Activated T-cell treated with anti-CD3 and anti-CD28 coated beads, Interleukin-2, amount 50 U/mL, for 4 hours (primary cell): ENCODE data around the gene PRORP. TPM values are rescaled to one million over a fixed set of nuclear protein-coding genes. Genes with fewer than 3 reads are reported as not detected.
A peak's percentile ranks its signal among the peaks of the same experiment; 100 is the strongest.
"Not testable (repeated sequence)": the region's sequence is repeated elsewhere in the genome, so short reads cannot be mapped to it uniquely, and the experiment has no call there.

ENCODE experiments used
- ATAC-seq, 2 donors: fragments of 200-7000 bp; cut with Tn5 transposase; one replicate each; pipeline ENCODE4 v1.10.0; 2021
- DNase-seq: peaks from one replicate; pipeline ENCODE4 v3.0.0-alpha.2; 2020
- H3K27me3 Mint-ChIP-seq: one replicate; pipeline ENCODE4 v1.8.0; 2021; ENCODE audit warnings: low read depth, mixed read lengths
- H3K36me3 Mint-ChIP-seq: one replicate; pipeline ENCODE4 v1.8.0; 2022; ENCODE audit warnings: mixed read lengths; ENCODE audit not compliant: insufficient read depth
- H3K4me1 Mint-ChIP-seq: one replicate; pipeline ENCODE4 v1.8.0; 2021; ENCODE audit warnings: low read depth, mixed read lengths
- H3K4me3 Mint-ChIP-seq: one replicate; pipeline ENCODE4 v1.8.0; 2021; ENCODE audit warnings: mild to moderate bottlenecking, moderate library complexity, mixed read lengths
- H3K9me3 Mint-ChIP-seq: one replicate; pipeline ENCODE4 v1.8.0; 2021; ENCODE audit warnings: mixed read lengths
- total RNA-seq, 3 donors: library from RNA; stranded (reverse); gene quantifications; one replicate each; pipeline ENCODE4 v1.2.1, GENCODE V29; 2021

PRORP gene
- total RNA-seq, 3 donors from 2014 or later, result 29.2 to 29.9 (median 29.5) TPM

DNA sequence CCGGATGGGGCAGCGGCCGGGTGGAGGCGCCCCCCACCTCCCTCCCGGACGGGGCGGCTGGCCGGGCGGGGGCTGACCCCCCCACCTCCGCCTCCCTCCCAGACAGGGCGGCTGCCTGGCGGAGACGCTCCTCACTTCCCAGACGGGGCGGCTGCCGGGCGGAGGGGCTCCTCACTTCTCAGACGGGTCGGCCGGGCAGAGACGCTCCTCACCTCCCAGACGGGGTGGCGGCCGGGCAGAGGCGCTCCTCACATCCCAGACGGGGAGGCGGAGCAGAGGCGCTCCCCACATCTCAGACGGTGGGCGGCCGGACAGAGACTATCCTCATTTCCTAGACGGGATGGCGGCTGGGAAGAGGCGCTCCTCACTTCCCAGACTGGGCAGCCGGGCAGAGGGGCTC, 30.2 kb downstream of the PRORP start:
- not testable (repeated sequence) for H3K9me3 Mint-ChIP-seq, DNase-seq, H3K27me3 Mint-ChIP-seq, ATAC-seq, H3K4me3 Mint-ChIP-seq
- peaks cover 16% of the 10 kb centered on the region for H3K36me3 Mint-ChIP-seq
- H3K4me1 Mint-ChIP-seq, result peaks cover 25% of the 10 kb centered on the region

DNA sequence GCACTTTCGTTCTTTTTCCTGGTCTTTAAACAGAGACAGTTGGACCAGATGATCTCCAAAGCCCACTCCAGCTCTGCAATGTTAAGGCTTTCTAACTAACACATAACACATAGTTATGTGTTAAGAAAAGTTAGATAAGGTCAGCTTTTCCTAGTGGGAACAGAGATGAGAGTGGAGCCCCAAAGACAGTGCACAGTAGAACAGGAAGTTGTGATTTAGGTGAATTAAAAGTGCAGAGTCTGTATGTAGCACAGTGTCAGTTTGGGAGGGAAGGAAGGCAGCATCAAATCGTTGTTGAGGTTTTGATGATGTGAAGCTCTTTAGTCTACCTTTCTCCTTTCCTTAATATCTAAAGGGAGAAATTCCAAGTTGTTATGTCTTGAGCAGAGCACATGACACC, 31.7 kb downstream of the PRORP start:
- Mint-ChIP-seq H3K4me3 (no peak overlapping the region), H3K4me1 (peaks cover 30% of the 10 kb centered on the region), H3K36me3 (peaks cover 19% of the 10 kb centered on the region), H3K27me3 (no peaks in the 10 kb centered on the region), H3K9me3 (no peaks in the 10 kb centered on the region)
- DNase-seq (no peak), ATAC-seq (no peak)

DNA sequence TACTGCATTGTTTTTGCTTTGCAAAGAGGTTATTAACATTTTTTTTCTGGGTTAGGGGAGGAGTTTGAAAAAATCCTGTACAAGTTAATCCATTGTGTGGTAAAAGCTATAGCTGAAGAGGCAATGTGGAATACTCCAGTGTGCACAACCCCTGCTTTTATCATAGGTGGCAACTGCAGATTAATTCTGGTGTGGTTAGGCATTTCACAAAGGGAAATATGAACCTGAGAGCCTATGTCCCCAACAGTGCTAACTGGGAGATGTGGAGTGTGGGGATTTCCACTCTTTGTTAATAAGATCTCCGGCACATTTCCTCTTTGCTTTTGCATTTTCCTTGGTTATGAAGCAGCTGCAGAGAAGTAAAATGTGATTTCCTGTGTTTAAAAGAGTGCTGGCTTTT, 33.6 kb downstream of the PRORP start:
- Mint-ChIP-seq H3K4me3 (no peak overlapping the region), H3K4me1 (peaks cover 45% of the 10 kb centered on the region), H3K9me3 (no peaks in the 10 kb centered on the region), H3K27me3 (no peaks in the 10 kb centered on the region), H3K36me3 (peaks cover 24% of the 10 kb centered on the region)
- DNase-seq (no peak), ATAC-seq (no peak)

DNA sequence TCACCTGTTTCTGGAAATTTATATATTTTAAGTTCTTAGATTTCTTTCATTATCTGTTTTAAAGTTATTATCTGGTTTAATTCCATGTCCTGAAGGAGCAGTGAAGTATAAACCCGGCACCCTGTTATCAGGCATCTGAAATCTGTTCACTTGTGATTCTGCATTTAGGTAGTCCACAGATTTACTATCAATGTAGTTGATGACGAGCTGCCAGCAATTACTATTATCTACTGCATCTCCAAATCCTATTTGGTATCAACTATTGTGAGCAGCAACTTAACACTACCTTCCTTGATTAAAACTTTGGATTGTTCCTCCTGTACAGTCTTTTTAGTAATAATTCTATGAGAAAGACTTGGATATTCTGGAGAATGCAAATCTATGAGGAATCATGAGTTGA, 36.1 kb downstream of the PRORP start:
- Mint-ChIP-seq H3K4me1 (peaks cover 59% of the 10 kb centered on the region), H3K36me3 (peaks cover 24% of the 10 kb centered on the region), H3K9me3 (no peaks in the 10 kb centered on the region), H3K27me3 (no peaks in the 10 kb centered on the region), H3K4me3 (no peak overlapping the region)
- no peak for ATAC-seq
- no peak for DNase-seq

DNA sequence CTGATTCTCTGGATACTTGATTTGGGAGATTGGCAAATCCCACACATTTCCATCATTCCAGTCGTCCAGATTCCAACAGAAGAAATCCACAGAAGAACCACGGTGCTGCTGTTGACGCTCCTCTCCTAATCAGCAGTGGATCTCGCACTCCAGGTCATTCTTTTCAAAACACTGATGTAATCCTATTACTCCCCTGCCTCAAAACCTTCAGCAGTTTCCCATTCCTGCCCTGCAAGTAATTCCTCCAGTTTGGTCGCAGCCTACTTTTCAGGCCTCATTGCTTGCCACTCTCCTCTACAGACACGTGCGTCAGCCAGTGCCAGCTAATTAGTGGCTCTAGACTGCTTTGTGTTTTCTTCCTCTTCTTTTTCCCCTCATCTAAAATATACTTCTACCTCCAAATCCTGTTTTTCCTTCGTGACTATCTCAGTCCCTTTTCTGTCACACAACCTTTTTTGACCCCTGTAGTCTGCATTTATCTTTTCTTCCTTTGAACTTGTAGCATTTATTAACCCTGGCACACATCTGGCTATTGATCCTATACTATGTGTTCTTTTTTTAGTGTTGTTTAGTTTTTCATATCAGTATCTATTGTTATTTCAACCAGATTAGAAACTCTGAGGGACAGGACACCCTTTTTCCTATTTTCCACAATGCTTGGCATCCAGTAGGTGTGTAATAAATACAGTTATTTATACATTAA, 36.8 kb downstream of the PRORP start:
- ATAC-seq, result no peak
- Mint-ChIP-seq H3K27me3 (no peaks in the 10 kb centered on the region), H3K4me1 (peaks cover 57% of the 10 kb centered on the region), H3K36me3 (peaks cover 27% of the 10 kb centered on the region), H3K9me3 (no peaks in the 10 kb centered on the region), H3K4me3 (no peak overlapping the region)
- no peak for DNase-seq

DNA sequence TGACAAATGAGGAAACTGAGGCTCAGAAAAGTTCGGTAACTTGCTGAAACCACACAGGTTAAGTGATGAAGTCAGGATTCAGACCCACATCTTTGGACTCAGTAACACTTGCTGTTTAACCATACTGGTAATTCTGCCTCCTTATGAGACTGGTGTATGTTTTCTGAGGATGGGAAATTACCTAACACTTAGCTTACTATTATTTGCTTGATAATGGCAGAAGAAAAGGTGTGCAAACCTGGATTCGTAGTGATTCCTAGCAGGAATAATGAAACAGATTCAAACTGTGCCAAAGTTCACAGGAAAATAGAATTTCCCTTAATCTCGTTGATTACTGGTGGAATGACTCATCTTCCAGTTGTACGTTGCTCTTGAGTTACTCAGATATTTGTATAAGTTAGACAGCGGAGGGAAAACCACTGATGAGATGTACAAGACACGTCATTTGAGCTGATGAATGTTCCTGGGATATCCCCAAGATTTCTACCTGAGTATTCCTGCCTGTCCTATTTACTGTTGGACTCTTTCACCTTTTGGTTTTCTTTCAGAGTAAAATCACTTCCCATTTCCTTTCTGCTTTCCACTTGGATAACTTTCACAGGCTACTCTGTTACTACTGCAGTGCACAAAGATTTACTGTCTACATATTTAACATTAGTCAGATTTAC, 37.5 kb downstream of the PRORP start:
- no peak overlapping the region for H3K4me3 Mint-ChIP-seq

DNA sequence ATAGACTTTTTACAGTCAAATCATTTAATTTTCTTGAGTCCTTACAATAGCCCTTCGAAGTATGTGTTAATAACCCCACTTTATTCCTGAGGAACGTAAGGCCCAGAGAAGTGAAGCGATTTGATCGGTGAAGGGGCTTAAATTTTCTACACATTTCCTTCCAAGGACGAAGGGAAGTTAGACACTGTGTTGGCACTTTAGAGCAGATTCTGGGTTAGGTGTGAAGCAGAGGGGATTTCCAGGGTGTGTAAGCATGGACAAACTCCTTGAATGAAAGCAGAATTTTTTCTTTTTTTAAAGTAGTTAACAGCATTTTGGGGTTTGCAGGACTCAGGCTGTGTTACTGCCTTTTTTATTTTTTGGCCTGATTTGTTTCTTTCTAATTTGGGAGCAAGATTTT, 38.9 kb downstream of the PRORP start:
- ATAC-seq (peak; percentile 88), DNase-seq (peak; percentile 5)
- Mint-ChIP-seq H3K27me3 (no peaks in the 10 kb centered on the region), H3K4me1 (peaks cover 45% of the 10 kb centered on the region), H3K9me3 (no peaks in the 10 kb centered on the region), H3K4me3 (no peak overlapping the region), H3K36me3 (peaks cover 33% of the 10 kb centered on the region)

More for the DNA sequence above, 37.5 kb downstream of the PRORP start:
- H3K36me3 Mint-ChIP-seq, result peaks cover 30% of the 10 kb centered on the region
- H3K4me1 Mint-ChIP-seq, result peaks cover 52% of the 10 kb centered on the region
- DNase-seq, result no peak
- peak in 1 of 2 donors; percentile 77 for ATAC-seq
- no peaks in the 10 kb centered on the region for H3K9me3 Mint-ChIP-seq
- H3K27me3 Mint-ChIP-seq, result no peaks in the 10 kb centered on the region

DNA sequence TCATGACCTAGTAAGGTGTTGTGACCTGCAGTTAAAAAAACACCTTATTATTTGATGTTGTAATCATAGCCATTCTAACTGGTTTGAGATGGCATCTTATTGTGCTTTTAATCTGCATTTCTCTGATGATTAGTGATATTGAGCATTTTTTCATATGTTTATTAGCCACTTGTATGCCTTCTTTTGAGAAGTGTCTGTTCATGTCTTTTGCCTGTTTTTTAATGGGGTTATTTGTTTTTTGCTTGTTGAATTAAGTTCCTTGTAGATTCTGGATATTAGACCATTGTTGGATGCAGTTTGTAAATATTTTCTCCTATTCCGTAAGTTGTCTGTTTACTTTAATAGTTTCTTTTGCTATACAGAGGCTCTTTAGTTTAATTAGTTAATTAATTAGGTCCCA, 41.0 kb downstream of the PRORP start:
- no peaks in the 10 kb centered on the region for H3K27me3 Mint-ChIP-seq
- no peak overlapping the region for H3K4me3 Mint-ChIP-seq
- no peak for DNase-seq
- peaks cover 38% of the 10 kb centered on the region for H3K4me1 Mint-ChIP-seq
- ATAC-seq, result no peak
- peaks cover 42% of the 10 kb centered on the region for H3K36me3 Mint-ChIP-seq
- H3K9me3 Mint-ChIP-seq, result no peaks in the 10 kb centered on the region

DNA sequence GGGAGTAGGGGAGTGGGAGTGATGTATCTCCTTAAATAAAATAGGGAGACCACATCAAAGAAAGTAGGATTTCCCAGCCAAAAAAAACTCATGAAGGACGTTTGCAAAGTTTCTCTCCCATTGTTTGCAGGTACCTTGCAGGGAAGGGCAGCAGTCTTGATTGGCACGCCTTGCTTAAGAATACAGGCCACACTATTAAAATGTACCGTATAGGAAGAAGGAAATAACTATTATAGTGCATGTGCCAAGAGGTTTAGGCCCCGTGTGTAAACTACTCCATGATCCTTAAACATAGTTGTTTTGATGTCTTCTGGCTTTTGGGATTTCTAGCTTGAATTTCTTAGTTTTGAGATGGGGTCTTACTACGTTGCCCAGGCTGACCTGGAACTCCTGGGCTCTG, 42.5 kb downstream of the PRORP start:
- no peak for ATAC-seq
- no peak for DNase-seq
- H3K4me1 Mint-ChIP-seq, result peaks cover 29% of the 10 kb centered on the region
- no peak overlapping the region for H3K4me3 Mint-ChIP-seq
- H3K36me3 Mint-ChIP-seq, result peaks cover 42% of the 10 kb centered on the region
- H3K27me3 Mint-ChIP-seq, result no peaks in the 10 kb centered on the region
- peaks cover 7% of the 10 kb centered on the region for H3K9me3 Mint-ChIP-seq

DNA sequence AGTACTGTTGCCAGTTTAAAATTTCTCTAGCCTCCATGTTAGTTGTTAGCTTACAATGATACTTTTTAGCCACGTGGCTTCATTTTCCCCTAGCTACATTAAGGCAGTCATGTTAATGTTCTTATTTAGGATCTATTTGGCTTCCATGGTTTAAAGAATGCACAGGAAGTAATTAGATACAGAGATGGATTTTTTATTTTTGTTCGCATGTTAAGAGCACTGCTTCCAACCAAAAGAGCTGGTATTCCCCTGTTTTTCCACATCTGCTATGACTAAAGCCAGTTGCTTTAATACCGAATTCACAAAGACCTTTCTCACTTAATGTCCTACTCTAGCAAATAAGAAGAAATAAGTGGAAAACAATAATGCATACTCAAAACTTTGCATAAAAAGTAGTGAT, 45.1 kb downstream of the PRORP start:
- peaks cover 8% of the 10 kb centered on the region for H3K9me3 Mint-ChIP-seq
- ATAC-seq (no peak), DNase-seq (no peak)
- H3K36me3 Mint-ChIP-seq, result peaks cover 41% of the 10 kb centered on the region
- no peak overlapping the region for H3K4me3 Mint-ChIP-seq
- H3K4me1 Mint-ChIP-seq, result peaks cover 6% of the 10 kb centered on the region
- no peaks in the 10 kb centered on the region for H3K27me3 Mint-ChIP-seq

Other genes starting within 250 kb of the PRORP start
- 10 to 100 TPM; 70.8 to 79.5 (median 77.9) TPM for gene BAZ1A, start 247.2 kb upstream of the PRORP start, total RNA-seq
- gene SRP54, start 139.6 kb upstream of the PRORP start, total RNA-seq, result 10 to 100 TPM; 63.2 to 85.4 (median 74.5) TPM
- 10 to 100 TPM; 35.4 to 44.4 (median 35.7) TPM for gene FAM177A1, start 76.3 kb upstream of the PRORP start, total RNA-seq
- 10 to 100 TPM; 36.9 to 41.7 (median 41.6) TPM for gene PPP2R3C, start 562 bp upstream of the PRORP start, total RNA-seq
- 100 to 1,000 TPM; 562 to 636 (median 595) TPM for gene PSMA6, start 169.8 kb downstream of the PRORP start, total RNA-seq